PC-9 (cell line): ENCODE data around the gene AQP2. TPM values are rescaled to one million over a fixed set of nuclear protein-coding genes. Genes with fewer than 3 reads are reported as not detected.

Experiments
- BruUV-seq: library from RNA; stranded (reverse); fragments of 400-500 nt; replicated peaks from 2 replicates; lab custom pipeline; 2021; lab: Mats Ljungman, UMichigan
- CTCF ChIA-PET: fragments of 300-600 bp; sonication (Branson Sonifier 250); formaldehyde crosslinking; loops from one replicate; lab custom pipeline; 2022; ENCODE audit warnings: antibody characterized with exemption; lab: Charles Lee
- POLR2A ChIA-PET: fragments of 300-600 bp; sonication (Branson Sonifier 250); formaldehyde crosslinking; loops from one replicate; lab custom pipeline; 2022; ENCODE audit warnings: antibody characterized with exemption; ENCODE audit not compliant: unreplicated experiment; lab: Charles Lee
- DNase-seq, 2 experiments: peaks; one replicate each; pipeline versions ENCODE4 v3.0.0 to v3.0.0-alpha.2; 2015 to 2022; ENCODE audit warnings: mixed read lengths in 1 of 2
- H2AFZ ChIP-seq: fragments of 200-600 bp; sonication (generic); 2 replicates; pipeline ENCODE4 v1.8.1; 2017; ENCODE audit warnings: antibody characterized with exemption
- H3F3A ChIP-seq: fragments of 200-600 bp; sonication (generic); 2 replicates; pipeline ENCODE4 v1.8.1; 2017; ENCODE audit warnings: antibody characterized with exemption, mild to moderate bottlenecking, low read depth; ENCODE audit not compliant: insufficient read depth
- H3K27ac ChIP-seq: fragments of 200-600 bp; sonication (generic); 2 replicates; pipeline ENCODE4 v1.6.1; 2016; ENCODE audit warnings: mixed run types
- H3K27me3 ChIP-seq: fragments of 200-600 bp; sonication (generic); 2 replicates; pipeline ENCODE4 v1.6.1; 2016; ENCODE audit warnings: low read depth, mixed run types; ENCODE audit not compliant: insufficient read depth
- H3K36me3 ChIP-seq: fragments of 200-600 bp; sonication (generic); 2 replicates; pipeline ENCODE4 v1.6.1; 2016; ENCODE audit warnings: low read depth, mixed run types
- H3K4me1 ChIP-seq: fragments of 200-600 bp; sonication (generic); replicated peaks from 2 replicates; pipeline ENCODE4 v1.6.1; 2016; ENCODE audit warnings: mixed run types; ENCODE audit not compliant: insufficient read depth
- H3K4me2 ChIP-seq: fragments of 200-600 bp; sonication (generic); 2 replicates; pipeline ENCODE4 v1.6.1; 2017; ENCODE audit warnings: mixed run types
- H3K4me3 ChIP-seq: fragments of 200-600 bp; sonication (generic); 2 replicates; pipeline ENCODE4 v1.6.1; 2016; ENCODE audit warnings: mixed run types
- H3K79me2 ChIP-seq: fragments of 200-600 bp; sonication (generic); 2 replicates; pipeline ENCODE4 v1.6.1; 2017; ENCODE audit warnings: low read depth, mixed run types
- H3K9me2 ChIP-seq: fragments of 200-600 bp; sonication (generic); 2 replicates; pipeline ENCODE4 v1.8.1; 2017; ENCODE audit warnings: mild to moderate bottlenecking; ENCODE audit not compliant: insufficient read depth
- H3K9me3 ChIP-seq: fragments of 200-600 bp; sonication (generic); 2 replicates; pipeline ENCODE4 v1.8.1; 2016; ENCODE audit warnings: low read depth; ENCODE audit not compliant: insufficient read depth
- H4K20me1 ChIP-seq: fragments of 200-600 bp; sonication (generic); 2 replicates; pipeline ENCODE4 v1.8.1; 2017; ENCODE audit not compliant: insufficient read depth
- EZH2 ChIP-seq: fragments of 200-600 bp; sonication (generic); IDR thresholded peaks from 2 replicates; pipeline ENCODE4 v1.8.0; 2017; ENCODE audit warnings: antibody characterized with exemption, low read depth
- intact Hi-C: fragments of 100-400 bp; cut with micrococcal nuclease; formaldehyde crosslinking; loops from one replicate; pipeline ENCODE4 v1.10.0; 2022; ENCODE audit not compliant: unreplicated experiment
- total RNA-seq: library from RNA; stranded (reverse); gene quantifications from 2 replicates; pipeline ENCODE4 v1.2.3, GENCODE V29; 2021
- TF ChIP-seq, protein P1 (sequence below): fragments of 200-600 bp; sonication (generic); conservative IDR thresholded peaks from 2 replicates; pipeline ENCODE4 v1.6.1; 2017; ENCODE audit warnings: mixed run types, antibody characterized with exemption, mild to moderate bottlenecking, moderate library complexity

The AQP2 gene
- total RNA-seq, 1 experiment from 2014 or later = not detected

DNA sequence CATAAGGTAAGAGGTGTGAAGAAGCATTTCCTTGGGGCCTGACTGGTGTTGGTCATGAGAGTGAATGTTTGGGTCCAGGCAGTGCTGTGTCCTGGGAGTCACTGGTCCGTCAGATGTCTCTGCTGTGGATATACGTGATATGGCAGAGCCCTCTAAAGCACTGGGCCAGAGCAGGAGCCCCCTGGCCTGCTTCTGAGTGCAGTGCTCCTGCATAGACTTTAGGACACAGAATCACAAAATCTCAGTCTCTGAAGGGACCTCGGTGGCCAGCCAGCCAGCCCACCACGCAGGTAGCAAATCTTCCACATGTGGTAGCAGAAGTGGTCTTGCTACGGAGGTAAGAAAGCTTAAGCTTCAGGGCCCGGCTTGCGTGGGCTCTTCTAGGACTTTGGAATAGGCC lies 18.5 kb upstream of the AQP2 start:
- Histone ChIP-seq H3K27me3 (no peaks in the 10 kb centered on the region), H4K20me1 (no peaks in the 10 kb centered on the region), H3F3A (no peaks in the 10 kb centered on the region; the same call in 1 of the 2 replicates), H3K4me2 (no peak overlapping the region), H2AFZ (no peak overlapping the region), H3K36me3 (no peaks in the 10 kb centered on the region), H3K9me2 (no peaks in the 10 kb centered on the region), H3K4me3 (no peak overlapping the region), H3K9me3 (no peaks in the 10 kb centered on the region), H3K4me1 (peaks cover 11% of the 10 kb centered on the region), H3K27ac (no peak overlapping the region), H3K79me2 (no peaks in the 10 kb centered on the region)
- intact Hi-C loops = no loop called here
- no TSS peak for BruUV-seq
- ChIA-PET CTCF (no interaction called here), POLR2A (interaction anchor here (0.6 kb wide), 1 partner anchor 94 kb away, joined by 13 read pairs; no protein-coding TSS in a partner anchor)
- no peak for TF ChIP-seq EZH2
- TF ChIP-seq, protein P1, sequence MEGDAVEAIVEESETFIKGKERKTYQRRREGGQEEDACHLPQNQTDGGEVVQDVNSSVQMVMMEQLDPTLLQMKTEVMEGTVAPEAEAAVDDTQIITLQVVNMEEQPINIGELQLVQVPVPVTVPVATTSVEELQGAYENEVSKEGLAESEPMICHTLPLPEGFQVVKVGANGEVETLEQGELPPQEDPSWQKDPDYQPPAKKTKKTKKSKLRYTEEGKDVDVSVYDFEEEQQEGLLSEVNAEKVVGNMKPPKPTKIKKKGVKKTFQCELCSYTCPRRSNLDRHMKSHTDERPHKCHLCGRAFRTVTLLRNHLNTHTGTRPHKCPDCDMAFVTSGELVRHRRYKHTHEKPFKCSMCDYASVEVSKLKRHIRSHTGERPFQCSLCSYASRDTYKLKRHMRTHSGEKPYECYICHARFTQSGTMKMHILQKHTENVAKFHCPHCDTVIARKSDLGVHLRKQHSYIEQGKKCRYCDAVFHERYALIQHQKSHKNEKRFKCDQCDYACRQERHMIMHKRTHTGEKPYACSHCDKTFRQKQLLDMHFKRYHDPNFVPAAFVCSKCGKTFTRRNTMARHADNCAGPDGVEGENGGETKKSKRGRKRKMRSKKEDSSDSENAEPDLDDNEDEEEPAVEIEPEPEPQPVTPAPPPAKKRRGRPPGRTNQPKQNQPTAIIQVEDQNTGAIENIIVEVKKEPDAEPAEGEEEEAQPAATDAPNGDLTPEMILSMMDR = no peak
- DNase-seq = no peak

DNA sequence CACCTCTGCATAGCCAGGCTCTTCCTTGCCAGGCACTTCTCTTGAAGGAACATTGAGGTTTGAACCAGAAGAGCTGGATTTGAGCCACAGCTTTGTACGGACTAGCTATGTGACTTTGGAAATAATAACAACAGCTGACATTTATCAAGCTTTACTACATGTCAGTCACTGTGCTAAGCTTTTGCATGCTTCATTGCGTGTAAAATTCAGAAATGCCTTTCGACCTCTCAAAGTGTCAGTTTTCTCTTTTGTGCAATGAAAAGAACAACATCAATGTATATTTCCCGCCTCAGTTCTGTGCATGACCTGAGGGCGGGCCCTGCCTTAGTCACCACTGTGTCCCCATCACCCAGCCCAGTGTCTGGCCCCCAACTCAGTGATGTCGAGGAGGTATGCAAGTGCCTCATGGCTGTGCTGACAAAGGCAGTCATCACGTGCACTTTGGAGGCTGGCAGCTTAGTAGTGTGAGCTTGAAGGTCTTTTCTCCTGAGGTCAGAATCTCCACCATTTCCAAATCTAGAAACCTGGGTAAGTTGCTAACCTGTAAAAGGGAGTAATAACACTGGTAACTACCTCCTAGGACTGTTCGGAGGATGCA lies 17.9 kb upstream of the AQP2 start:
- ChIA-PET POLR2A (interaction anchor here (0.6 kb wide), 1 partner anchor 93 kb away, joined by 13 read pairs; no protein-coding TSS in a partner anchor), CTCF (no interaction called here)
- H3K27ac ChIP-seq = no peak overlapping the region
- TF ChIP-seq EZH2 = no peak
- TF ChIP-seq, protein P1 = no peak
- no peaks in the 10 kb centered on the region for H3K9me3 ChIP-seq
- peaks cover 11% of the 10 kb centered on the region for H3K4me1 ChIP-seq
- no peaks in the 10 kb centered on the region for H3K27me3 ChIP-seq
- H3F3A ChIP-seq = no peaks in the 10 kb centered on the region; the same call in 1 of the 2 replicates
- no peaks in the 10 kb centered on the region for H4K20me1 ChIP-seq
- no peaks in the 10 kb centered on the region for H3K9me2 ChIP-seq
- BruUV-seq = no TSS peak
- H3K36me3 ChIP-seq = no peaks in the 10 kb centered on the region
- intact Hi-C loops = no loop called here
- no peak overlapping the region for H3K4me3 ChIP-seq
- no peak overlapping the region for H2AFZ ChIP-seq
- no peak for DNase-seq
- H3K79me2 ChIP-seq = no peaks in the 10 kb centered on the region
- no peak overlapping the region for H3K4me2 ChIP-seq

DNA sequence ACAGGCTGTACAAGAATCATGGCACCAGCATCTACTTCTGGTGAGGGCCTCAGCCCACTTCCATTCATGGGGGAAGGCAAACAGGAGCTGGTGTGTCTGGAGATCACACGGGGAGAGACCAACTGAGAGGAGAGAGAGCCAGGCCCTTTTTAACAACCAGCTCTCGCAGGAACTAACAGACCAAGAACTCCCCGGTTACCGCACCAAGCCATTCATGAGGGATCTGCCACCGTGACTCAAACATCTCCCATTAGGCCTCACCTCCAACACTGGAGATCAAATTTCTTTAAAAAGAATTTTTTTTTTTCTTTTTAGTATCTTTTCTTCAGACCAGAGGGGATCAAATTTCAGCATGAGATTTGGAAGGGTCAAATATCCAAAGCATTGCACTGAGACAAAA lies 16.7 kb upstream of the AQP2 start:
- H3K4me3 ChIP-seq = no peak overlapping the region
- no peaks in the 10 kb centered on the region for H3K79me2 ChIP-seq
- TF ChIP-seq EZH2 = no peak
- TF ChIP-seq, protein P1 = no peak
- H3K9me2 ChIP-seq = no peaks in the 10 kb centered on the region
- peaks cover 11% of the 10 kb centered on the region for H3K4me1 ChIP-seq
- H3K9me3 ChIP-seq = no peaks in the 10 kb centered on the region
- H3K27ac ChIP-seq = no peak overlapping the region
- no peaks in the 10 kb centered on the region for H3K27me3 ChIP-seq
- no peak overlapping the region for H2AFZ ChIP-seq
- BruUV-seq = no TSS peak
- DNase-seq = peak in 1 of 2 experiments; percentile 30
- intact Hi-C loops = no loop called here
- no peaks in the 10 kb centered on the region for H4K20me1 ChIP-seq
- CTCF ChIA-PET = no interaction called here
- H3K36me3 ChIP-seq = no peaks in the 10 kb centered on the region
- H3F3A ChIP-seq = no peaks in the 10 kb centered on the region; the same call in 1 of the 2 replicates
- POLR2A ChIA-PET = interaction anchor here (0.6 kb wide), 1 partner anchor 569 kb away, joined by 6 read pairs; no protein-coding TSS in a partner anchor
- no peak overlapping the region for H3K4me2 ChIP-seq
